H9 (cell line): ENCODE data around the gene DNER. TPM values are rescaled to one million over a fixed set of nuclear protein-coding genes. Genes with fewer than 3 reads are reported as not detected.

Source experiments
- DNase-seq: peaks from one replicate; pipeline ENCODE4 v3.0.0-alpha.2; 2017
- H2AFZ ChIP-seq: one replicate; pipeline ENCODE4 v1.6.1; 2013; ENCODE audit warnings: mild to moderate bottlenecking, low read length, control low read depth, moderate library complexity
- H2AK5ac ChIP-seq: 2 replicates; pipeline ENCODE4 v1.6.1; 2013; ENCODE audit warnings: low read length, control low read depth, mixed read lengths; ENCODE audit not compliant: insufficient read length
- H2BK120ac ChIP-seq: one replicate; pipeline ENCODE4 v1.6.1; 2013; ENCODE audit warnings: low read depth, mild to moderate bottlenecking, low read length, control low read depth, inconsistent platforms; ENCODE audit not compliant: poor library complexity, severe bottlenecking
- H2BK12ac ChIP-seq: 2 replicates; pipeline ENCODE4 v1.6.1; 2013; ENCODE audit warnings: low read length, control low read depth, mixed read lengths, low read depth; ENCODE audit not compliant: insufficient read length
- H2BK15ac ChIP-seq: 2 replicates; pipeline ENCODE4 v1.6.1; 2013; ENCODE audit warnings: low read depth, low read length, control low read depth
- H2BK20ac ChIP-seq: one replicate; pipeline ENCODE4 v1.6.1; 2013; ENCODE audit warnings: low read depth, mild to moderate bottlenecking, low read length, control low read depth, inconsistent platforms; ENCODE audit not compliant: poor library complexity, severe bottlenecking
- H2BK5ac ChIP-seq: 2 replicates; pipeline ENCODE4 v1.6.1; 2013; ENCODE audit warnings: low read length, control low read depth, mixed read lengths; ENCODE audit not compliant: insufficient read length
- H3K14ac ChIP-seq: 2 replicates; pipeline ENCODE4 v1.6.1; 2013; ENCODE audit warnings: low read length, control low read depth; ENCODE audit not compliant: insufficient read depth
- H3K18ac ChIP-seq: 2 replicates; pipeline ENCODE4 v1.6.1; 2013; ENCODE audit warnings: low read depth, mild to moderate bottlenecking, mixed read lengths, low read length, control low read depth; ENCODE audit not compliant: insufficient read length
- H3K23ac ChIP-seq: 2 replicates; pipeline ENCODE4 v1.6.1; 2013; ENCODE audit warnings: low read length, control low read depth, mixed read lengths, low read depth; ENCODE audit not compliant: insufficient read length
- H3K23me2 ChIP-seq: 2 replicates; pipeline ENCODE4 v1.6.1; 2013; ENCODE audit warnings: low read depth, mild to moderate bottlenecking, mixed read lengths, low read length, control low read depth; ENCODE audit not compliant: insufficient read length, poor library complexity, severe bottlenecking
- H3K27ac ChIP-seq: 2 replicates; pipeline ENCODE4 v1.5.1; 2013; ENCODE audit warnings: low read length, control low read depth, mixed read lengths, low read depth; ENCODE audit not compliant: insufficient read length
- H3K27me3 ChIP-seq: 2 replicates; pipeline ENCODE4 v1.6.1; 2013; ENCODE audit warnings: low read length, control low read depth, inconsistent platforms; ENCODE audit not compliant: insufficient read depth
- H3K4ac ChIP-seq: 2 replicates; pipeline ENCODE4 v1.6.1; 2013; ENCODE audit warnings: low read depth, mild to moderate bottlenecking, control low read depth, inconsistent platforms, low read length, moderate library complexity
- H3K4me1 ChIP-seq: 2 replicates; pipeline ENCODE4 v1.6.1; 2013; ENCODE audit warnings: low read length, control low read depth, inconsistent platforms; ENCODE audit not compliant: insufficient read depth
- H3K4me2 ChIP-seq: 2 replicates; pipeline ENCODE4 v1.6.1; 2013; ENCODE audit warnings: low read length, control low read depth, mixed read lengths; ENCODE audit not compliant: insufficient read length, insufficient read depth
- H3K56ac ChIP-seq: 2 replicates; pipeline ENCODE4 v1.6.1; 2013; ENCODE audit warnings: low read depth, mild to moderate bottlenecking, mixed read lengths, low read length, control low read depth; ENCODE audit not compliant: insufficient read length
- H3K79me1 ChIP-seq: 2 replicates; pipeline ENCODE4 v1.6.1; 2013; ENCODE audit warnings: low read depth, mild to moderate bottlenecking, moderate library complexity, low read length, control low read depth, inconsistent platforms; ENCODE audit not compliant: insufficient read depth, poor library complexity, severe bottlenecking
- H3K79me2 ChIP-seq: 2 replicates; pipeline ENCODE4 v1.6.1; 2013; ENCODE audit warnings: low read length, control low read depth, inconsistent platforms; ENCODE audit not compliant: insufficient read depth
- H3K9ac ChIP-seq: 2 replicates; pipeline ENCODE4 v1.6.1; 2013; ENCODE audit warnings: low read length, control low read depth, mixed read lengths; ENCODE audit not compliant: insufficient read length; ENCODE audit errors: extremely low read depth
- H3K9me3 ChIP-seq: one replicate; pipeline ENCODE4 v1.6.1; 2013; ENCODE audit warnings: low read depth, low read length, inconsistent platforms; ENCODE audit not compliant: control insufficient read depth
- H3T11ph ChIP-seq: one replicate; pipeline ENCODE4 v1.6.1; 2013; ENCODE audit warnings: mild to moderate bottlenecking, low read length, control low read depth, inconsistent platforms
- H4K20me1 ChIP-seq: one replicate; pipeline ENCODE4 v1.6.1; 2013; ENCODE audit not compliant: control insufficient read depth, insufficient read length, insufficient read depth
- H4K5ac ChIP-seq: 2 replicates; pipeline ENCODE4 v1.6.1; 2013; ENCODE audit warnings: low read depth, mild to moderate bottlenecking, mixed read lengths, low read length, control low read depth; ENCODE audit not compliant: insufficient read length
- H4K8ac ChIP-seq: replicated peaks from 2 replicates; pipeline ENCODE4 v1.6.1; 2013; ENCODE audit warnings: low read length, control low read depth, mixed read lengths, low read depth; ENCODE audit not compliant: insufficient read length
- H4K91ac ChIP-seq: 2 replicates; pipeline ENCODE4 v1.6.1; 2013; ENCODE audit warnings: low read depth, mild to moderate bottlenecking, moderate library complexity, mixed read lengths, low read length, control low read depth; ENCODE audit not compliant: insufficient read length
- H3K27ac Mint-ChIP-seq, 3 experiments: 2 replicates in 2 of 3; 3 replicates in 1 of 3; pipeline ENCODE4 v1.8.0; 2020 to 2021; ENCODE audit warnings: mixed read lengths in 3 of 3, mild to moderate bottlenecking in 1 of 3, moderate library complexity in 1 of 3
- H3K27me3 Mint-ChIP-seq: 2 replicates; pipeline ENCODE4 v1.8.0; 2021; ENCODE audit warnings: low read depth, mild to moderate bottlenecking, moderate library complexity, mixed read lengths
- H3K36me3 Mint-ChIP-seq, 3 experiments: 2 replicates in 2 of 3; 3 replicates in 1 of 3; pipeline ENCODE4 v1.8.0; 2020 to 2021; ENCODE audit warnings: low read depth in 3 of 3, mixed read lengths in 3 of 3; ENCODE audit not compliant: insufficient read depth in 1 of 3
- H3K4me1 Mint-ChIP-seq, 2 experiments: 2 replicates each; pipeline ENCODE4 v1.8.0; 2020; ENCODE audit warnings: mixed read lengths in 2 of 2
- H3K4me3 Mint-ChIP-seq, 2 experiments: 2 replicates in 1 of 2; 3 replicates in 1 of 2; pipeline ENCODE4 v1.8.0; 2020 to 2021; ENCODE audit warnings: mild to moderate bottlenecking in 2 of 2, mixed read lengths in 2 of 2, moderate library complexity in 1 of 2
- H3K9me3 Mint-ChIP-seq, 2 experiments: 2 replicates in 1 of 2; 3 replicates in 1 of 2; pipeline ENCODE4 v1.8.0; 2020; ENCODE audit warnings: mild to moderate bottlenecking in 2 of 2, mixed read lengths in 2 of 2, moderate library complexity in 1 of 2
- CTCF ChIP-seq: fragments of 200-600 bp; sonication (generic); conservative IDR thresholded peaks from 3 replicates; pipeline ENCODE4 v1.8.0; 2021; ENCODE audit warnings: antibody characterized with exemption, mild to moderate bottlenecking
- WGBS: extraction: QIAGEN DNeasy Blood & Tissue Kit; methylation state at CpG from one replicate; pipeline ENCODE4 v1.1.7; 2013; ENCODE audit warnings: missing lambda C conversion rate, low lambda C conversion rate, mixed read lengths; ENCODE audit not compliant: insufficient read length; ENCODE audit errors: extremely low coverage; 5-methylcytosine and 5-hydroxymethylcytosine counted together
- total RNA-seq: library from RNA; stranded (reverse); gene quantifications from 2 replicates; pipeline ENCODE4 v1.2.1, GENCODE V29; 2021

Gene DNER
- total RNA-seq, 1 experiment from 2014 or later: 1.0 TPM

GRCh38 chr2:229416116-229416694 is 298.1 kb downstream of the DNER start:
- H3K4ac ChIP-seq: no peak overlapping the region
- H3K27me3 ChIP-seq: no peaks in the 10 kb centered on the region
- no peak overlapping the region for H2AFZ ChIP-seq
- no peak overlapping the region for H3K14ac ChIP-seq
- H2BK5ac ChIP-seq: no peak overlapping the region
- WGBS: no CpG with 5 or more reads among the region's 5 CpGs
- no peak overlapping the region for H2BK12ac ChIP-seq
- Mint-ChIP-seq H3K27me3 (no peaks in the 10 kb centered on the region), H3K4me1 (peaks cover 15 to 19% of the 10 kb centered on the region in 2 experiments), H3K36me3 (peaks cover 0 to 4% (median 3%) of the 10 kb centered on the region in 3 experiments; a peak in 2 of 7 replicates), H3K9me3 (peaks cover 0 to 4% of the 10 kb centered on the region in 2 experiments; a peak in 1 of 5 replicates), H3K27ac (no peak overlapping the region), H3K4me3 (no peak overlapping the region)
- H3K79me2 ChIP-seq: no peaks in the 10 kb centered on the region
- DNase-seq: no peak
- no peaks in the 10 kb centered on the region for H3K79me1 ChIP-seq
- no peak overlapping the region for H3T11ph ChIP-seq
- H3K9me3 ChIP-seq: no peaks in the 10 kb centered on the region
- H3K4me1 ChIP-seq: peaks cover 2% of the 10 kb centered on the region; the same call in 1 of the 2 replicates
- H3K9ac ChIP-seq: no peak overlapping the region
- TF ChIP-seq CTCF: no peak
- no peak overlapping the region for H4K8ac ChIP-seq
- no peak overlapping the region for H3K18ac ChIP-seq
- H3K23me2 ChIP-seq: no peaks in the 10 kb centered on the region
- no peak overlapping the region for H4K91ac ChIP-seq
- H3K56ac ChIP-seq: no peak overlapping the region
- no peak overlapping the region for H4K5ac ChIP-seq
- H2BK20ac ChIP-seq: no peak overlapping the region
- no peak overlapping the region for H2AK5ac ChIP-seq
- H3K23ac ChIP-seq: no peak overlapping the region
- H2BK15ac ChIP-seq: no peak overlapping the region
- H4K20me1 ChIP-seq: no peaks in the 10 kb centered on the region
- no peak overlapping the region for H2BK120ac ChIP-seq
- no peak overlapping the region for H3K27ac ChIP-seq
- no peak overlapping the region for H3K4me2 ChIP-seq
